Measurements from ENCODE around the gene ATP5IF1. TPM values are rescaled to one million over a fixed set of nuclear protein-coding genes. Genes with fewer than 3 reads are reported as not detected.

The ATP5IF1 gene
- total and polyA plus RNA-seq, 2 donors from 2014 or later = 172 to 906 TPM

- no peak overlapping the region for H3K9ac ChIP-seq (ENCODE audit: low read length in 3 of 3)
- no peak for FAIRE-seq
- no peaks in the 10 kb centered on the region for H3K27me3 ChIP-seq (ENCODE audit: control insufficient read depth, insufficient read depth, low read length)
- no peaks in the 10 kb centered on the region for H3K9me3 ChIP-seq (ENCODE audit: control insufficient read depth in 2 of 3, insufficient read depth in 1 of 3, low read length in 3 of 3)
- no peak for DNase-seq
- H3K4me3 ChIP-seq (ENCODE audit: low read length in 3 of 3) = peak overlapping the region in 1 of 3 donors; percentile 40
- no peaks in the 10 kb centered on the region for H3K36me3 ChIP-seq (ENCODE audit: control insufficient read depth in 2 of 3, insufficient read depth in 3 of 3, low read length in 3 of 3)
- no peak for TF ChIP-seq CTCF (IDR thresholded peaks at IDR 0.05; ENCODE audit: borderline replicate concordance, extremely low read depth, insufficient read depth)
- intact Hi-C loops (cut with DNase I) = no loop called here
- H3K27ac ChIP-seq (ENCODE audit: low read depth in 2 of 2, low read length in 2 of 2) = no peak overlapping the region
- H3K4me1 ChIP-seq (ENCODE audit: control insufficient read depth in 2 of 3, insufficient read depth in 2 of 3, low read depth in 1 of 3, low read length in 3 of 3) = peaks cover 0 to 20% (median 14%) of the 10 kb centered on the region in 3 donors
Measured at GRCh38 chr1:28264897-28265296, 29.0 kb downstream of the ATP5IF1 start.

GRCh38 chr1:28265577-28265976, 29.7 kb downstream of the ATP5IF1 start:
- DNase-seq (no peak), FAIRE-seq (no peak)
- H3K9me3 ChIP-seq (ENCODE audit: control insufficient read depth in 2 of 3, insufficient read depth in 1 of 3, low read length in 3 of 3) = no peaks in the 10 kb centered on the region
- no peaks in the 10 kb centered on the region for H3K36me3 ChIP-seq (ENCODE audit: control insufficient read depth in 2 of 3, insufficient read depth in 3 of 3, low read length in 3 of 3)
- TF ChIP-seq CTCF (IDR thresholded peaks at IDR 0.05; ENCODE audit: borderline replicate concordance, extremely low read depth, insufficient read depth) = no peak
- H3K9ac ChIP-seq (ENCODE audit: low read length in 3 of 3) = no peak overlapping the region
- H3K27me3 ChIP-seq (ENCODE audit: control insufficient read depth, insufficient read depth, low read length) = no peaks in the 10 kb centered on the region
- intact Hi-C loops (cut with DNase I) = no loop called here
- H3K4me3 ChIP-seq (ENCODE audit: low read length in 3 of 3) = peak overlapping the region in 1 of 3 donors; percentile 14
- peaks cover 0 to 20% (median 14%) of the 10 kb centered on the region in 3 donors for H3K4me1 ChIP-seq (ENCODE audit: control insufficient read depth in 2 of 3, insufficient read depth in 2 of 3, low read depth in 1 of 3, low read length in 3 of 3)
- no peak overlapping the region for H3K27ac ChIP-seq (ENCODE audit: low read depth in 2 of 2, low read length in 2 of 2)

GRCh38 chr1:28266920-28267322, 31.0 kb downstream of the ATP5IF1 start:
- intact Hi-C loops (cut with DNase I) = no loop called here
- peaks cover 0 to 20% (median 7%) of the 10 kb centered on the region in 3 donors for H3K4me1 ChIP-seq (ENCODE audit: control insufficient read depth in 2 of 3, insufficient read depth in 2 of 3, low read depth in 1 of 3, low read length in 3 of 3)
- peaks cover 0 to 2% (median 1%) of the 10 kb centered on the region in 3 donors for H3K36me3 ChIP-seq (ENCODE audit: control insufficient read depth in 2 of 3, insufficient read depth in 3 of 3, low read length in 3 of 3)
- no peaks in the 10 kb centered on the region for H3K27me3 ChIP-seq (ENCODE audit: control insufficient read depth, insufficient read depth, low read length)
- no peak for TF ChIP-seq CTCF (IDR thresholded peaks at IDR 0.05; ENCODE audit: borderline replicate concordance, extremely low read depth, insufficient read depth)
- DNase-seq = peak in 1 of 5 donors; percentile 38
- peak overlapping the region in 1 of 3 donors; percentile 11 for H3K4me3 ChIP-seq (ENCODE audit: low read length in 3 of 3)
- no peak overlapping the region for H3K9ac ChIP-seq (ENCODE audit: low read length in 3 of 3)
- FAIRE-seq = no peak
- no peak overlapping the region for H3K27ac ChIP-seq (ENCODE audit: low read depth in 2 of 2, low read length in 2 of 2)
- no peaks in the 10 kb centered on the region for H3K9me3 ChIP-seq (ENCODE audit: control insufficient read depth in 2 of 3, insufficient read depth in 1 of 3, low read length in 3 of 3)

- Histone ChIP-seq H3K27ac (ENCODE audit: low read depth in 2 of 2, low read length in 2 of 2) (no peak overlapping the region), H3K9ac (ENCODE audit: low read length in 3 of 3) (no peak overlapping the region), H3K4me1 (ENCODE audit: control insufficient read depth in 2 of 3, insufficient read depth in 2 of 3, low read depth in 1 of 3, low read length in 3 of 3) (peaks cover 0 to 20% (median 7%) of the 10 kb centered on the region in 3 donors), H3K36me3 (ENCODE audit: control insufficient read depth in 2 of 3, insufficient read depth in 3 of 3, low read length in 3 of 3) (peaks cover 0 to 9% (median 6%) of the 10 kb centered on the region in 3 donors), H3K27me3 (ENCODE audit: control insufficient read depth, insufficient read depth, low read length) (no peaks in the 10 kb centered on the region), H3K4me3 (ENCODE audit: low read length in 3 of 3) (no peak overlapping the region), H3K9me3 (ENCODE audit: control insufficient read depth in 2 of 3, insufficient read depth in 1 of 3, low read length in 3 of 3) (no peaks in the 10 kb centered on the region)
- DNase-seq (no peak), FAIRE-seq (no peak)
- intact Hi-C loops (cut with DNase I) = no loop called here
- no peak for TF ChIP-seq CTCF (IDR thresholded peaks at IDR 0.05; ENCODE audit: borderline replicate concordance, extremely low read depth, insufficient read depth)
Measured at GRCh38 chr1:28267633-28268032, 31.7 kb downstream of the ATP5IF1 start.

All from kidney (tissue), 14 donors.